ENCODE measurements around the gene RPS25. TPM values are rescaled to one million over a fixed set of nuclear protein-coding genes. Genes with fewer than 3 reads are reported as not detected.

RPS25 gene
- total RNA-seq, 1 donor from 2014 or later = 2,482 TPM

- peaks cover 10% of the 10 kb centered on the region for H3K4me1 ChIP-seq
- peak overlapping the region; percentile 65 for H3K27ac ChIP-seq
- TF ChIP-seq, protein P1, sequence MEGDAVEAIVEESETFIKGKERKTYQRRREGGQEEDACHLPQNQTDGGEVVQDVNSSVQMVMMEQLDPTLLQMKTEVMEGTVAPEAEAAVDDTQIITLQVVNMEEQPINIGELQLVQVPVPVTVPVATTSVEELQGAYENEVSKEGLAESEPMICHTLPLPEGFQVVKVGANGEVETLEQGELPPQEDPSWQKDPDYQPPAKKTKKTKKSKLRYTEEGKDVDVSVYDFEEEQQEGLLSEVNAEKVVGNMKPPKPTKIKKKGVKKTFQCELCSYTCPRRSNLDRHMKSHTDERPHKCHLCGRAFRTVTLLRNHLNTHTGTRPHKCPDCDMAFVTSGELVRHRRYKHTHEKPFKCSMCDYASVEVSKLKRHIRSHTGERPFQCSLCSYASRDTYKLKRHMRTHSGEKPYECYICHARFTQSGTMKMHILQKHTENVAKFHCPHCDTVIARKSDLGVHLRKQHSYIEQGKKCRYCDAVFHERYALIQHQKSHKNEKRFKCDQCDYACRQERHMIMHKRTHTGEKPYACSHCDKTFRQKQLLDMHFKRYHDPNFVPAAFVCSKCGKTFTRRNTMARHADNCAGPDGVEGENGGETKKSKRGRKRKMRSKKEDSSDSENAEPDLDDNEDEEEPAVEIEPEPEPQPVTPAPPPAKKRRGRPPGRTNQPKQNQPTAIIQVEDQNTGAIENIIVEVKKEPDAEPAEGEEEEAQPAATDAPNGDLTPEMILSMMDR (IDR thresholded peaks at IDR 0.05) = no peak
- TF ChIP-seq EZH2phosphoT487 (IDR thresholded peaks at IDR 0.05) = no peak
- no peak for TF ChIP-seq EZH2 (IDR thresholded peaks at IDR 0.05)
- Mint-ChIP-seq H3K4me1 (peaks cover 20% of the 10 kb centered on the region), H3K36me3 (peaks cover 17% of the 10 kb centered on the region), H3K9me3 (no peaks in the 10 kb centered on the region), H3K27ac (no peak overlapping the region), H3K4me3 (peak overlapping the region; percentile 84), H3K27me3 (ENCODE audit: insufficient read depth, low read depth) (peaks cover 4% of the 10 kb centered on the region)
- peaks cover 32% of the 10 kb centered on the region for H3F3A ChIP-seq (ENCODE audit: low read depth)
- no peak for DNase-seq (ENCODE audit: low spot score)
- peaks cover 22% of the 10 kb centered on the region for H4K20me1 ChIP-seq (ENCODE audit: low read depth)
- H3K9ac ChIP-seq = no peak overlapping the region
- no peaks in the 10 kb centered on the region for H3K36me3 ChIP-seq
- H3K79me2 ChIP-seq (ENCODE audit: low read depth) = peaks cover 28% of the 10 kb centered on the region
- no peaks in the 10 kb centered on the region for H3K9me3 ChIP-seq (ENCODE audit: low read depth)
- H3K4me3 ChIP-seq = peak overlapping the region; percentile 71
- no peak overlapping the region for H2AFZ ChIP-seq (replicated peaks)
- peak overlapping the region; percentile 86 for H3K4me2 ChIP-seq
- no peaks in the 10 kb centered on the region for H3K27me3 ChIP-seq
These were observed 10.4 kb upstream of the RPS25 start for GRCh38 chr11:119028346-119029068.

DNA sequence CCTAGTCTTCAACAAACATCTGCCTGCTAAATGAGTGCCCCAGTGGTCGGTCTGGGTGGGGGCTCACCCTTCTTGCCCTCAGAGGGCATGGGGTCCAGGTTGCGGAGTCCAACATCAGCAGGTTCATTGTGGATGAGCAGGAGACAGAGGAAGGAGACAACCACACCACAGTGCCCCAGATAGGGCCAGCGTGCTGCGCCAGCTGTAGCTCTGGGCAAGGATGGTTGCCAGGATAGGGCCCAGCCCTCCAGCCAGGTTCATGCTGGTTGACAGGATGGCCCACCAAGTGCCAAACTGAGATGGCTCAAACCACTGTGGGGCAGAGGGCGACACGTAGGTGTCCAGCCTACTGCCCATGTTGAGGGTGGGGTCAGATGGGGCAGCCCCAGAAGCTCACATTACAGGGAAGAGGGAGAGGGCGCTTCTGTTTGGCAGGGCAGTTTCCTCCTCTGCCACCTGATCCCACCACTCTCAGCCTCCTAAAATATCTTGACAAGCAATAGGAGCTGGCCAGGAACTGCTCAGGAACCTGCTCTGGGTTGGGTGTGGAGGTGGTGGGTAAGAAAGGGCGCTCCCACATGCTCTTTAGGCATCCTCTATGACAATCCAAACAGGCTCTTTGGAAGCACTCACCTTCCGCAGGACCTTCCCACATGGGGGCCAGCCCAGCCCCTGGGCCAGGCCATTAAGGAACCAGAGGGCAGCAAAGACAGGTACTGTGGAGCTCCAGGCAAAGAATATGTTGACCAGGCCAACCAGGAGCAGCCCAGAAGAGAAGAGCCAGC, 9.6 kb upstream of the RPS25 start:
- H3K27ac Mint-ChIP-seq = peak overlapping the region; percentile 69
- peaks cover 20% of the 10 kb centered on the region for H3K4me1 Mint-ChIP-seq
- Histone ChIP-seq H3F3A (ENCODE audit: low read depth) (peaks cover 37% of the 10 kb centered on the region), H3K27ac (no peak overlapping the region), H2AFZ (replicated peaks) (no peak overlapping the region), H4K20me1 (ENCODE audit: low read depth) (peaks cover 22% of the 10 kb centered on the region), H3K79me2 (ENCODE audit: low read depth) (peaks cover 28% of the 10 kb centered on the region), H3K27me3 (no peaks in the 10 kb centered on the region), H3K36me3 (no peaks in the 10 kb centered on the region), H3K9ac (no peak overlapping the region), H3K4me2 (no peak overlapping the region), H3K4me3 (no peak overlapping the region), H3K4me1 (peaks cover 10% of the 10 kb centered on the region), H3K9me3 (ENCODE audit: low read depth) (no peaks in the 10 kb centered on the region)
- TF ChIP-seq EZH2 (IDR thresholded peaks at IDR 0.05) (no peak), EZH2phosphoT487 (IDR thresholded peaks at IDR 0.05) (no peak)
- TF ChIP-seq, protein P1 (IDR thresholded peaks at IDR 0.05) = no peak
- peak overlapping the region; percentile 60 for H3K4me3 Mint-ChIP-seq
- DNase-seq (ENCODE audit: low spot score) = no peak
- H3K9me3 Mint-ChIP-seq = no peaks in the 10 kb centered on the region
- H3K36me3 Mint-ChIP-seq = peaks cover 19% of the 10 kb centered on the region
- peaks cover 4% of the 10 kb centered on the region for H3K27me3 Mint-ChIP-seq (ENCODE audit: insufficient read depth, low read depth)

- H3K36me3 ChIP-seq = no peaks in the 10 kb centered on the region
- no peak overlapping the region for H3K4me3 Mint-ChIP-seq
- no peak overlapping the region for H3K9ac ChIP-seq
- TF ChIP-seq EZH2phosphoT487 (IDR thresholded peaks at IDR 0.05) (no peak), EZH2 (IDR thresholded peaks at IDR 0.05) (no peak)
- TF ChIP-seq, protein P1 (IDR thresholded peaks at IDR 0.05) = no peak
- H3F3A ChIP-seq (ENCODE audit: low read depth) = peaks cover 37% of the 10 kb centered on the region
- H3K27me3 ChIP-seq = no peaks in the 10 kb centered on the region
- no peak overlapping the region for H3K4me2 ChIP-seq
- no peak overlapping the region for H3K27ac ChIP-seq
- peaks cover 4% of the 10 kb centered on the region for H3K27me3 Mint-ChIP-seq (ENCODE audit: insufficient read depth, low read depth)
- no peaks in the 10 kb centered on the region for H3K9me3 Mint-ChIP-seq
- peaks cover 21% of the 10 kb centered on the region for H3K36me3 Mint-ChIP-seq
- H3K27ac Mint-ChIP-seq = no peak overlapping the region
- H2AFZ ChIP-seq (replicated peaks) = no peak overlapping the region
- H3K4me1 ChIP-seq = peaks cover 10% of the 10 kb centered on the region
- peaks cover 29% of the 10 kb centered on the region for H3K79me2 ChIP-seq (ENCODE audit: low read depth)
- H3K4me3 ChIP-seq = no peak overlapping the region
- peaks cover 20% of the 10 kb centered on the region for H3K4me1 Mint-ChIP-seq
- DNase-seq (ENCODE audit: low spot score) = no peak
- H4K20me1 ChIP-seq (ENCODE audit: low read depth) = peaks cover 22% of the 10 kb centered on the region
- no peaks in the 10 kb centered on the region for H3K9me3 ChIP-seq (ENCODE audit: low read depth)
These were observed 8.8 kb upstream of the RPS25 start for GRCh38 chr11:119026970-119027369.

All from neural progenitor cell (in vitro differentiated cells).